Measurements from ENCODE around the gene LAX1.

DNA sequence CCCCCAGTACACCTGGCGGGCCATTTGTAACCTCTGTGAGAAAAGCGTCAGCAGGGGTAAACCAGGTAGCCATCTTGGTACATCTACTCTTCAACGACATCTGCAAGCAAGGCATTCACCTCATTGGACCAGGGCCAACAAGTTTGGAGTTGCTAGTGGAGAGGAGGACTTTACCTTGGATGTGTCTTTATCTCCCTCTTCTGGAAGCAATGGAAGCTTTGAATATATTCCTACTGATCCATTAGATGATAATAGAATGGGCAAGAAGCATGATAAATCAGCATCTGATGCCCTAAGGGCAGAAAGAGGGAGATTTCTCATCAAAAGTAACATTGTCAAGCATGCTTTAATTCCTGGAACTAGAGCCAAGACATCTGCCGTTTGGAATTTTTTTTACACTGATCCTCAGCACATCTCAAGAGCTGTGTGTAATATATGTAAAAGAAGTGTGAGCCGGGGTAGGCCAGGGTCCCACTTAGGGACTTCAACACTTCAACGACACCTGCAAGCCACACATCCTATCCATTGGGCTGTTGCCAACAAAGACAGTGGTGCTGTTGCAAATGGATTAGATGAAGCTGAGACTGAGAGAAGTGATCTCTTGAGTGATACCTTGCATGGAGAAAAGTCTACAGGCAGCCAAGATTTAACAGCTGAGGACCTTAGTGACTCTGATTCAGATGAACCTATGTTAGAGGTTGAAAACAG, 33.1 kb downstream of the LAX1 start:
- TF ChIP-seq, protein P1, sequence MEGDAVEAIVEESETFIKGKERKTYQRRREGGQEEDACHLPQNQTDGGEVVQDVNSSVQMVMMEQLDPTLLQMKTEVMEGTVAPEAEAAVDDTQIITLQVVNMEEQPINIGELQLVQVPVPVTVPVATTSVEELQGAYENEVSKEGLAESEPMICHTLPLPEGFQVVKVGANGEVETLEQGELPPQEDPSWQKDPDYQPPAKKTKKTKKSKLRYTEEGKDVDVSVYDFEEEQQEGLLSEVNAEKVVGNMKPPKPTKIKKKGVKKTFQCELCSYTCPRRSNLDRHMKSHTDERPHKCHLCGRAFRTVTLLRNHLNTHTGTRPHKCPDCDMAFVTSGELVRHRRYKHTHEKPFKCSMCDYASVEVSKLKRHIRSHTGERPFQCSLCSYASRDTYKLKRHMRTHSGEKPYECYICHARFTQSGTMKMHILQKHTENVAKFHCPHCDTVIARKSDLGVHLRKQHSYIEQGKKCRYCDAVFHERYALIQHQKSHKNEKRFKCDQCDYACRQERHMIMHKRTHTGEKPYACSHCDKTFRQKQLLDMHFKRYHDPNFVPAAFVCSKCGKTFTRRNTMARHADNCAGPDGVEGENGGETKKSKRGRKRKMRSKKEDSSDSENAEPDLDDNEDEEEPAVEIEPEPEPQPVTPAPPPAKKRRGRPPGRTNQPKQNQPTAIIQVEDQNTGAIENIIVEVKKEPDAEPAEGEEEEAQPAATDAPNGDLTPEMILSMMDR (IDR thresholded peaks at IDR 0.05; ENCODE audit: insufficient read depth, low read depth, low read length), result no peak
- TF ChIP-seq EZH2 (IDR thresholded peaks at IDR 0.05; ENCODE audit: insufficient read depth, low read length), result no peak
